Stimulated activated CD8-positive, alpha-beta memory T cell treated with anti-CD3 and anti-CD28 coated beads, Interleukin-7, amount 100 ng/mL, for 1 hour (primary cell): ENCODE measurements around the gene SCN8A.

Experiments used
- DNase-seq, 2 donors: peaks; one replicate each; pipeline ENCODE4 v3.0.0-alpha.2; 2020; ENCODE audit warnings: low read depth in 2 of 2

The SCN8A gene

DNA sequence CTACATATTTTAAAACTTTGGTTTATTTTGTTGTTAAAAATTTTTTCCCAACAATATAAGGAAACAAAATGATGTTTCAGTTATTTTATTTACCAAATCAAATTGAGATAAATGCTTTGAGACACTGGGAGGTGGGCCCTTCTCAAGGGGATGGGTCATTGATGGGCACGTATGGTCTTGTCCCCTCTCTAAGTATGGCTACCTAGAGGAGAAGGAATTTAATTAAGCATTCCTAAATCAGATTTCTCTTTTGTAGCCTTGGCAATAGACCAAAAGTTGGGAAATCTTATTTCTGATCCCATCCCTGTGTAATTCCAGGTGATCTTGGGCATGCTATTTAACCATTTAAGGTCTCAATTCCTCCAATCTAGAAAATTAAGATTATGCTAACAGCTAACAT lies 79.0 kb downstream of the SCN8A start:
- no peak for DNase-seq

DNA sequence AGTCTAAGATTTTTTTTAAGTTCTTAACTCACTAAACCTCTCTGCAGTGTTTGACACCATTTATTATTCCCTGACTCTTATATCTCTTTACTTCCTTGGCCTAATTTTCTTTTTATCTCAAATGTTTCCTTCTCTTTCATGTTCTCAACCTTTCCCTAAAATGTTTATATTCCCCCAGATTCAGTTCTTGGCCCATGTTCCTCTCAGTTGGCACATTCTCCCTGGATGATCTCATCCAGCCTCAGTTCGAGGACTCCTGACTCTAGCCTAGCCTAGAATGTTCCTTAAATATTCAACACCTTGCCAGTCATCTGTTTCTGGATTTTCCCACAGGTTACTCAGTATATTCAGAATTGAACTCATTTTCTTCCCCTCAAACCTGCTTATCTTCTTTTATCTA lies 81.3 kb downstream of the SCN8A start:
- DNase-seq = no peak

DNA sequence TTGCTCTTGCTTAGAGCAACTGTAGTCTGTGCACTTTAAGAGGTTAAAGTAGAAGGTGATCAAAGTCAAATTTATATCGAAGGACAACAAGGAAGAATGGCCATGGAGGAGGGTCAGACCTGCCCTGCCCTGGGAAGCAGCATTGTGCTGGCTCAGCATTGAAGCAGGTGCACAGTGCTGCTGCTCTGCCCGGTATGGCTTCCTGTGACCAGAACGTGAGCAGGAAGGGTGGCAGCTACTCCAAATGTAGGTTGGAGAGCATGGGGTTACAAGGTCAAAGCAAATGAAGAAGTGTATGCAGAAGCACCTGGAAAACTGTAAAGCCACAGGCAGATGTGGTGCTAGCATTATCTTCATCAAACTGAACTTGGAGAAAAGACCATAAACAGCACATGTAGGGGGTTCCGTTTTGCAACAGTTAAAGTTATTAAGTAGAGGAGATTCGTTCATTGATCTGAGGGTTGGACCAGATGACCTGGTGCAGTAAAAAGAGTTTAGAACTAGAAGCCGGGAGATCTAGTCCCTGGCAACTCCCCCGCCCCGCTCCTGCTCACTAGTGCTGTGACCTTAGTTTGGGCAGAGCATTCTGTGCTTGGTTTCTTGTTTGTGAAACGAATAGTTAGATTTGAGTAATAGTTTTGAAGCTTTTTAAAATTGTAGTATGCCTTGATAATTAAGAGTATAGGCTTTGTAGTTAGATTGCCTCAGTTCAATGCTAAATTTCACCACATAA lies 84.2 kb downstream of the SCN8A start:
- DNase-seq = no peak

DNA sequence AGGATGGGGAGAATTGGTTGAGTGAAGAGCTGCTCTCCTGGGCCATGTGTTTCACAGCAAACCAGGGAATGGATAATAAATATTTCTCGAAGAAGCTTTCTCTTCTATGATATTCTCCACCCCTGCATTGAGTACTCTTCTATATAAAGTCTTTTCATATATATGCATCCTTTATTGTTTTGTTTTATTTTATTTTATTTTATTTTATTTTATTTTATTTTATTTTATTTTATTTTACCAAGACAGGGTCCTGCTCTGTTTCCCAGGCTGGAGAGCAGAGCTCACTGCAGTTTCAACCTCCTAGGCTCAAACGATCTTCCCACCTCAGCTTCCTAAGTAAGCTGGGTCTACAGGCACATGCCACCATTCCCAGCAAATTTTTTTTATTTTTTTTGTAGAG lies 85.8 kb downstream of the SCN8A start:
- no peak for DNase-seq

DNA sequence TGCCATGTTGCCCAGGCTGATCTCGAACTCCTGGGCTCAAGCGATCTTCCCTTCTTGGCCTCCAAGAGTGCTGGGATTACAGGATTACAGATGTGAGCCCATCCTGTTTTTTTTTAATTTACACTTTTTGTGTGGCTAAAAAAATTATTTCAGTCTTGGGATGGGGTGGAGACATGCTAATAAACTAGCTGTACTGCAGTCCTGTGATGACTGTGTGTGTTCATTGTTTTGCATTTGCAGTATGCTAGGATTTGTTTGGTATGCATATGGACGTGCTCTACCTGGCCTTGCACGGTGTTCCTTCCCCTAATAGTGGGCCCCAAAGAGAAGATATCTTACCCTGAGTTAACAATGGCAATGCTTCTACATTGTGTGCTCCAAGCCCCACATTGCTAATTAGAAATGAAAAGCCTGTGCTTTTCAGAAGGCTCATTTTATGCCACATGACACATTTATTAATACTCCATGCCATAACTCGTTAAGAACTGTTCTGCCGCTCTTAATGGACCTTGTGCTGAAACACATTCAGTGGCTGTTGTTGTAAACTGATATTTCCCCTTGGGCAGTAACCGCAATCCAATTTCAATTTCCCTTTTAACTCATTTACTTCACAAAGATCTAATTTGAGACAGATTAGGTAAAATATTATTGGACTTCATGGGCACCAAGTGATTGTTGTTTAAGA lies 86.4 kb downstream of the SCN8A start:
- no peak for DNase-seq

DNA sequence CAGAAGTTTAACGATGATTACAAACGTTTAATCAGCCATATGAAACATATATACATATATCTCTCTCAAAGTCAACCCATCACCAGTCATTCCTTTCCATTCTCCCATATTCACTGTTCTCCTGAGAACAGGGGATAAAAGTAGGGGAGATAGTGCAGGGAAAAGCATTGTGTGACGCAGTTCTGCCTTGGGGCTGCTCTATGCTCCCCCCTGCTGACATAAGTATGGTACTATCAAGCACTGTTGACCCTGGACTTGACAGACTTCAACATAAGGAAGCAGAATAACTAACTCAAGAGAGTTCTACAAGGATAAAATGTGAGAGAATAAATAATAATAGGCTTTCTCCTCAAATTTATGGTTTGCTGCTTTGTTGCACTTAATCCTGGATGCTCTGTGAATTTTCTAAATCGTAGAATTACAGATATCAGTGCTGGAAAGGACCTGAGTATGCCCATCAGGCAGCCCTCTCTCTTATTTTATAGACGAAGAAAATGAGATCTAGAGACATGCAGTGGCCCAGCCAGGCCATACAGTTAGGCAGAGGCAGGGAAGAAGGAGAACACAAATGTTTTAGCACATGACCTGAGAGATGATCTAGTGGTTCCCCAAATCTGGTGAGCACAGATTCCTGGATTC lies 87.2 kb downstream of the SCN8A start:
- no peak for DNase-seq

DNA sequence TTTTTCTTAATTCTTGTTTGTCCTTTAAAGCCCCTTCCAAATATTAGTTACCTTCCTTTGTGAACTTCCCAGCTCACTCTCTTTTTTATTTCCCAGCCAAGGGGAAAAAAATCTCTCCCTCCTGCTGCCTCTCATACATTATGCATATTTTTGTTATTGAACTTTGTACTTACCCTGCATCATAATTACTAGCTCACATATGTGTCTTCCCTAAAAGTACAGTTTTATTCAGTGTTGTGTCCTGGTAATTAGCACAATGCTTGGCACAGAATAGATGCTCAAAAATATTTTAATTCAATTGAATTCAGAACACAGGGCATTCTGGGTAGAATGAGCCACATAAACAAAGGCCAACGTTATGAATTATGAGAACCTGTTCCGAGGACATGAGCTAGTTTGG lies 91.9 kb downstream of the SCN8A start:
- no peak for DNase-seq

DNA sequence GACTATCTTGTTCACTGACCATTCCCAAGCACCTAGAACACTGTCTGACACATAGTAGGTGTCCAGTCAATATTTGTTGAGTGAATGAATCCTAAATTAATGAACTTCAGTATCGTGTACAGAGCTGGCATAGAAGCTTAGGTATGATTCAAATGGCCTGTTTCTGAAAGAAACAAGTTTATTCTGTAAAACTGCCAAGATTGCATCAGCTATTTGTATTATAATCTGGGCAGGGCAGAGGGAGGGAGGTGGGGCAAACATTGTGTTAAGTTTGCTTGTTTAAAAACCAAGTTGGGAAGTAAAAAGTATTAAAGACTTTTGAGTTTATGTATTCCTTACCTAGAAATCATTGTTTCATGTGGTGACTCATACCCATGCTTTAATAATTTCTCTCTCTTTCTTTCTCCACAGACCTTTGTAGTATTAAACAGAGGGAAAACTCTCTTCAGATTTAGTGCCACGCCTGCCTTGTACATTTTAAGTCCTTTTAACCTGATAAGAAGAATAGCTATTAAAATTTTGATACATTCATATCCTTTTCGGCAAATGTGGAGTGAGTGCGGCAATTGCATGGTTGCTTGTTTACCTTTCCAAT lies 92.8 kb downstream of the SCN8A start:
- no peak for DNase-seq

DNA sequence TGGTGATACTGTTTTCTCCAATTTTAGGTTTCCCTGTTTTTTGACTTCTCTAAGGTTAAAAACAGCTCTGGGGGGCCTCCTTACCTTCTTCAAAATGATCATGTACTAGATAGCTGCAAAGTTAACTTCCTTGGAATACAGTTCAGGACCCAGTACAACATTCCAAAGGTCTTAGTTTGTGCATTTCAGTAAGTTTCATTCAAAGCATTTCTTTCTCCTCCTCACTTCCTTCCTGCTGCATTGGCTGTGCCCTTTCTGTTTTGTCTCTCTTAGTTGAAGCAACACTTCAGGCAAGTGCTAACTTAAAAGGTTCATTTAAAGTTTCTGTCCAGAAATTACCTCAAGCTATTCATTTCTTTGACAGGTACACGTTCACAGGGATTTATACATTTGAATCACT lies 95.7 kb downstream of the SCN8A start:
- DNase-seq = no peak

DNA sequence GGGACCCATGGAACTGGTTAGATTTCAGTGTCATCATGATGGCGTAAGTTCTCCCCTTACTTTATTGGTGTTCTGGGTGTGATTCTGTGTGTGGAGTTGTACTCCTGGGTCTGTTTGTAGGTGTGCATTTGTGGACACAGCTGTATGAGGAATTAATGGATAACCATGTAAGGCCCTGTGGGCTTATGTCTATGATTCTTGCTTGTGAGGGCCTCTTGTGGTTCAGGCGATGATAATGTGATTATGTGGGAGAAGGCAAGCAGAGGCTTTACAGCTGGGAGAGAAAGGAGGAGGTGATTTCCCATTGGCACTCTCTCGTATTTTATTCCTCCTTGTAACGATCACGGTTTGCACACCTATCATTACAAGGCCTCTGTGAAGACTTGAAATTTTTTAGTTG lies 96.1 kb downstream of the SCN8A start:
- no peak for DNase-seq

DNA sequence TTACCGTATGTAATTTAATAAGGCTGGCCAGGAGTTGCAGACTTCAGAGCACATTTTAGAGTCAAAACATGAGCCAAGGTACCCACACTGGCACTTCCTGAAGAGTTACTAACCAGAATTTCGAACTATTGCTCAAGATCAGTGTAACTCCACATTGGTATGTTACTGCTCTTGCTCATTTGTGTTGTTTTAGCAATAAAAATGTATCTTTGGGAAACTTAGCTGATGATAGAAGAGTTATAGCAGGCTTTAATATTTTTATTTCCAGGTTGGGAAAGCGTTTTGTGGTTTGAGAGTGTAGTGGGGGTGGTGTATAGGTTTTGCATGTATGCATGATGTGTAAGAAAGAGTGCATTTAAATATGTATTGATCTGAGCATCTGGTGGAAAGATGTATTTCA lies 96.6 kb downstream of the SCN8A start:
- DNase-seq = no peak

DNA sequence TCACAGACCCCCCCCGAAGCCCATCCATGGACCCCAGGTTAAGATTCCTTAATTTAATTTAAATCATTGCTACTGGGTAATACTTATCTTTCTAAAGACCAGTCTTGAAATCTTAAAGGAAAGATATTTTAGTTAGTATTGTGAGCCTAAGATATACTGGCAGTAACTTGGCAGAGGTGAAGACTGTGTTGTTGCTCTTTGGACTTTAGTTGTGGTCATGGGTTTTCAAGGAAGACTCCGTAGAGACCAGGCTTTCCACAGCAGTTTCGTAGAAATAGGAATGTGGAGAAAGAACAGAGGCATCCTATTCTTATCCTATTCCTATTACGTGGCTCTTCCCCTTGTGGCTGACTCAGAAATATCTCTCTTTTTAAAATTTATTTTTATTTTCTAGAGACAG lies 99.0 kb downstream of the SCN8A start:
- no peak for DNase-seq

DNA sequence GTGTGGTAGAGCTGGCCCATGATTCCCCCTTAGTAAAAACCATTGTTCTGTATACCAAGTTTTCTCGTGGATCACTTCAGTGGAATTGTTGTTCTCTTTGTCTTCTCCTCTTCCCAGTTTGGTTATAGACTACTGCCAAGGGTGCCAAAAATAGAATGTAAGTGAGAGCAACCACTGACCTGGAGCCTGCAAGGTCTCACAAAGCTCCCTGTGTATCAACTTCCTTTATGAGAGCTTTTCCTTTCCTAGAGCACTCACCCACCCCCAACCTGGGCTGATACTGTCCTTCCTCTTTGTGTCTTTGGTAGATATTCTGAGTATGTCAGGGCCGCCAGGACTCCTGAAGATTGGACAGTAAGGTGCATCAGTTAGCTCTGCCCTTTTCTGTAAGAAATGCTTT lies 101.0 kb downstream of the SCN8A start:
- DNase-seq = no peak

DNA sequence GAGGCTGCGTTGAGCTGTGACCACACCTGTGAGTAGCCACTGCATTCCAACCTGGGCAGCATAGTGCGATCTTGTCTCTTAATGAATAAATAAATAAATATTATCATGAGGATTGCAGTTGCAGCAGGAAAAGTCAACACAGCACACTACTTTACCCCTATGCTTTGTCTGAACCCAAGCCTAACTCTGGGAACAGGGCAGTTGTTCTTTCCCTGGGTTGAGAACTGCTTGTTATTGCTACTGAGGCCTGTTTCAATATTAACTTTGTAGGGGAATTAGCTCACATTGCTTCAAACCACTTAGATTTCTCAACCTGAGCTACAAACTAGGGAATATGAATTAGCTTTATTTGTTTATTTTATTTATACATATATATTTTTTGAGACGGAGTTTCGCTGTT lies 102.5 kb downstream of the SCN8A start:
- DNase-seq = no peak

DNA sequence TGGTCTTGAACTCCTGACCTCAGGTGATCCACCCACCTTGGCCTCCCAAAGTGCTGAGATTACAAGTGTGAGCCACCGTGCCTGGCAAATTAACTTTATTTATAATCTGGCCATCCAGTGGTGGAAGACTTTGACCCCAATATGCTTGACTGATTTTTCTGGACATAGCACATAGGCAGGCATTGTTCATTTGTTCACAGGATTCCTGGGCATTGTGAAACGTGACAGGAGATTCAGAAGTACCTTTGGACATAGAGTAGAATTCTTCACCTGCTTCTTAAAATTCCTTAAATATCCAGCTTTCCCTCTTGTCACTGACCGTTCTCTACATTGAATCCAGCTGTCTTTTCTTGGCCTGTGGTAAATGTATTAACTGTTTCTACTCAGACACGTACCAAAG lies 103.1 kb downstream of the SCN8A start:
- DNase-seq = no peak

DNA sequence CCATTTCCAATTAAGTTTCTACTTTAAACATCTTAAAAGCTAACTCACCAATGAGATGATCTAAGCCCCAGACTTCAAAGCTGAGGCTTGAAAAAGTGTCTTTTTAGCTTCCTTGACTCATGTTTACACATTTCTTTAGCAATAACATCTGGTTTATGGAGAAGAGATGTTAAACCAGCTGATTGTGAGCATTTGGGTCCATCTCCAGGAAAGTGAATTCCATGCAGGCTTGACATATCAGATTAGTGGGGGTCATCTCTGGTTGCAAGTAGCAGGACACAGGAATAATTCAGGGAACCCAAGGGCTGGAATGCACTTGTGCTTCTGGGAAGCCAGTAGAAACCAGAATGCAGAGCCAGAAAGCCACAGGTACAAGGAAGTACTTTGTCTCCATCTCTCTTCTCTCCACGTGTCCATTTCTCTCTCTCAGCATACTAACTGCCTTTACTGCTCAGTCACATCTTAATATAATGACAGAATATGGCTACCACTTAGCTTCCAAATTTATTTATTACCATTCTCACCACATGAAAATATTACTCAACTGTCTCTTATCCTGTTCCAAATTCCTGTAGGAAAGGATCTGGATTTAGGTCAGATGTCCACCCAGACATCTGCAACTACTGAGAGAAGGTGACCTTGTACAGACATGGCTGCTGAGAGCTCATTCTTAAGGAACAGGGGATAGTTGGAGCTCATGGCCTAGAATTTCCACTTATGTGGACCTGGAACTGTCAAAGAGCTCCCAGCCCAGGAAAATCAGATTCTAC lies 104.4 kb downstream of the SCN8A start:
- DNase-seq = no peak

DNA sequence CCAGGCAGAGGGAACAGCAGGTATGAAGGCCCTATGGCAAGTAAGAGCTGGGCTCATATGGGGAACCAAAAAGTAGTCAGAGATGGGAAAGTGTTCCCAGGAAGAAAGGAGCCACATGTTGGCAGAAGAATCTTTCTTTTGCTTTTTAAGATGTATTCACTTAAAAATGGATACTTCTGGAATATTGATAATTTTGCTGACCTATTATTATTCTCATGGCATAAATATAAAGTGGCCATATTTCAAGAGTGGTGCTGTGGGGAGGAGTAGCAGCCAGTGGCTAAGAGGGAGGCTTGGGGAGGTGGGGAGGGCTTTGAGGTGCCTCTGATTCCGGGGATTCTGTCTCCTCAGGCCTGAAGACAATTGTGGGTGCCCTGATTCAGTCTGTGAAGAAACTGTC lies 108.2 kb downstream of the SCN8A start:
- no peak for DNase-seq

DNA sequence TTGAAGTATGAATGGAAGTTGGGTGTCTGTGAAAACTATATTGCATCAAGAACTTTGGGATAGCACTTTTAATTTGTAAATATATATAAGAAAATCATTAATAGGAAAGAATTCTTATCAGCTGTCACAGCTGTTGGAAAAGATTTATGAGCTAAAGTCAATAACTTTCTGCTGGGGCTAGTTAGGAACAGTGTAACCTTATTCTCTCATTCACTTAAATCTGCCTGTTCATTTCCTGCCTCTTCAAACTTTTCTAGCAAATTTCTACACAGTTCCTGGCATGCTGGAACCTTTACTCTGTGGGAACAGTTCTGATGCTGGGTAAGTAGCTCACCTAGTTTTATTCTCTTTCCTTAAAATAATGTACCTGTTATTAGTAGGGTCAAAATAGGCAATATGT lies 109.9 kb downstream of the SCN8A start:
- no peak for DNase-seq

DNA sequence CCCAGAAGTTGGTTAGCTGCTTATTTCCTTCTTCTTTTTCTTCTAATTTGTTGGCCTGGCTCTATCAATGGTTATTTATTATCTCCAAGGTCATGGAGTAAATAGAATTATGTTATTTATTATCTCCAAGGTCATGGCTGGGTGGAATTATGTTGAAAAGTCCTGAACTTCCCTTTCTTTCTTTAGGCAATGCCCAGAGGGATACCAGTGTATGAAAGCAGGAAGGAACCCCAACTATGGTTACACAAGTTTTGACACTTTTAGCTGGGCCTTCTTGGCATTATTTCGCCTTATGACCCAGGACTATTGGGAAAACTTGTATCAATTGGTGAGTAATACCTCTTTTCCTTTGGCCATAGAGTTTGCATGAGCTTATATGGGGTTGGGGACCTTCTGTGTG lies 111.6 kb downstream of the SCN8A start:
- no peak for DNase-seq

DNA sequence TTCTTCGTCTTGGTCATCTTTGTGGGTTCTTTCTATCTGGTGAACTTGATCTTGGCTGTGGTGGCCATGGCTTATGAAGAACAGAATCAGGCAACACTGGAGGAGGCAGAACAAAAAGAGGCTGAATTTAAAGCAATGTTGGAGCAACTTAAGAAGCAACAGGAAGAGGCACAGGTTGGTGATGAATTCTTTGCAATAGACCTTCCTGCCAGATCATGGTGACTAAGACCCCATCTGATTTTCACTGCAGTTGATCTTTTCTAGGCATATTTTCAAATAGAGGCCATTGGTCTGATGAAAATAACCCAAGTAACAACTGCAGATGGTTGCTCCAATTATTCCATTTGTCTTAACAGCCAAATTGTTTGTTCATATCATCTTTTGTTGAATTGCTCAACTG lies 114.4 kb downstream of the SCN8A start:
- DNase-seq = no peak

DNA sequence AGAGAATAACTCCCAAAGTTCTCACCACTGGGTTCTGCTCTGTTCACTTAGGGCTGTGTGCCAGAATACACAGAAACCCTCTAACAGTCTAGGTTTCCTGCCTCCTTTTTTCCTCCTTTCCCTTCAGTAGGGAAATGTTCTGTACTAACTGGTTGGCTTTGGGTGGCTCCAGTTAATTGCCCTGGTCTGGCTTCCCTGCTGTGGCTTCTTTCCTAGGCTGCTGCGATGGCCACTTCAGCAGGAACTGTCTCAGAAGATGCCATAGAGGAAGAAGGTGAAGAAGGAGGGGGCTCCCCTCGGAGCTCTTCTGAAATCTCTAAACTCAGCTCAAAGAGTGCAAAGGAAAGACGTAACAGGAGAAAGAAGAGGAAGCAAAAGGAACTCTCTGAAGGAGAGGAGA lies 115.2 kb downstream of the SCN8A start:
- no peak for DNase-seq

DNA sequence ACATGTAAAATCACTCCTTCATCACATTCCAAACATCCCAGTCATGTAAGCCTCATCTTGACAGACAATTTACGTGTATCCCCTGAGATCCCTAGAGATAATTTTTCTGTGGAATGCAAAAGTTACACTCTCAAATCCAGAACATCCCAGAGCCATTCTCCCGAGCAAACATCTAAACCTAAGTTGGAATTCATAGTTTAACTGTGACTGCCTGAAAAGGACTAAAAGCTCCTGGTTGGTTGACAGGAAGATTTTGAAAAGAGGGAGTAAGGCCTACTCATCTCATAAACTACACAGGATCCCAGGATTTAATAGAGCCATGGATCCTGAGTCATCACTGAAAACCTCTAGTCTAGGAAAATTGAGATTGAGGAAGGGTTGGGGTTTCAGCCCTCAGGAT lies 123.6 kb downstream of the SCN8A start:
- DNase-seq = no peak
